ENCODE data around the gene SNRNP48. TPM values are rescaled to one million over a fixed set of nuclear protein-coding genes. Genes with fewer than 3 reads are reported as not detected.

Gene SNRNP48
- total RNA-seq, 1 donor from 2014 or later = 54.1 TPM

GRCh38 chr6:7633361-7633760 lies 43.4 kb downstream of the SNRNP48 start:
- H3K4me2 ChIP-seq = no peak overlapping the region
- no peaks in the 10 kb centered on the region for H3K9me3 ChIP-seq (ENCODE audit: low read depth)
- H2AFZ ChIP-seq (replicated peaks) = no peak overlapping the region
- Mint-ChIP-seq H3K36me3 (no peaks in the 10 kb centered on the region), H3K4me1 (no peaks in the 10 kb centered on the region), H3K27ac (no peak overlapping the region), H3K27me3 (ENCODE audit: insufficient read depth, low read depth) (peaks cover 49% of the 10 kb centered on the region), H3K9me3 (peaks cover 8% of the 10 kb centered on the region), H3K4me3 (no peak overlapping the region)
- H3K4me1 ChIP-seq = no peaks in the 10 kb centered on the region
- H3K9ac ChIP-seq = no peak overlapping the region
- no peak for TF ChIP-seq EZH2 (IDR thresholded peaks at IDR 0.05)
- TF ChIP-seq EZH2phosphoT487 (IDR thresholded peaks at IDR 0.05) = no peak
- no peak for TF ChIP-seq CTCF (IDR thresholded peaks at IDR 0.05)
- no peaks in the 10 kb centered on the region for H4K20me1 ChIP-seq (ENCODE audit: low read depth)
- no peaks in the 10 kb centered on the region for H3F3A ChIP-seq (ENCODE audit: low read depth)
- H3K27ac ChIP-seq = no peak overlapping the region
- DNase-seq (ENCODE audit: low spot score) = no peak
- H3K36me3 ChIP-seq = no peaks in the 10 kb centered on the region
- H3K27me3 ChIP-seq = no peaks in the 10 kb centered on the region
- H3K79me2 ChIP-seq (ENCODE audit: low read depth) = no peaks in the 10 kb centered on the region
- no peak overlapping the region for H3K4me3 ChIP-seq

GRCh38 chr6:7636151-7636550 lies 46.2 kb downstream of the SNRNP48 start:
- H3K27ac ChIP-seq = no peak overlapping the region
- no peaks in the 10 kb centered on the region for H3K36me3 ChIP-seq
- no peaks in the 10 kb centered on the region for H3F3A ChIP-seq (ENCODE audit: low read depth)
- DNase-seq (ENCODE audit: low spot score) = no peak
- Mint-ChIP-seq H3K4me1 (no peaks in the 10 kb centered on the region), H3K4me3 (no peak overlapping the region), H3K9me3 (peaks cover under 1% of the 10 kb centered on the region), H3K27ac (no peak overlapping the region), H3K36me3 (no peaks in the 10 kb centered on the region), H3K27me3 (ENCODE audit: insufficient read depth, low read depth) (peaks cover 24% of the 10 kb centered on the region)
- TF ChIP-seq CTCF (IDR thresholded peaks at IDR 0.05) (no peak), EZH2phosphoT487 (IDR thresholded peaks at IDR 0.05) (no peak), EZH2 (IDR thresholded peaks at IDR 0.05) (no peak)
- H3K4me1 ChIP-seq = no peaks in the 10 kb centered on the region
- no peaks in the 10 kb centered on the region for H3K9me3 ChIP-seq (ENCODE audit: low read depth)
- no peak overlapping the region for H2AFZ ChIP-seq (replicated peaks)
- H3K79me2 ChIP-seq (ENCODE audit: low read depth) = no peaks in the 10 kb centered on the region
- no peak overlapping the region for H3K4me3 ChIP-seq
- no peak overlapping the region for H3K9ac ChIP-seq
- H3K4me2 ChIP-seq = no peak overlapping the region
- H3K27me3 ChIP-seq = no peaks in the 10 kb centered on the region
- H4K20me1 ChIP-seq (ENCODE audit: low read depth) = no peaks in the 10 kb centered on the region

- no peak overlapping the region for H2AFZ ChIP-seq (replicated peaks)
- no peaks in the 10 kb centered on the region for H4K20me1 ChIP-seq (ENCODE audit: low read depth)
- Mint-ChIP-seq H3K4me1 (no peaks in the 10 kb centered on the region), H3K27ac (no peak overlapping the region), H3K4me3 (no peak overlapping the region), H3K36me3 (no peaks in the 10 kb centered on the region), H3K27me3 (ENCODE audit: insufficient read depth, low read depth) (peaks cover 21% of the 10 kb centered on the region), H3K9me3 (no peaks in the 10 kb centered on the region)
- no peak for DNase-seq (ENCODE audit: low spot score)
- TF ChIP-seq EZH2phosphoT487 (IDR thresholded peaks at IDR 0.05) (no peak), CTCF (IDR thresholded peaks at IDR 0.05) (no peak), EZH2 (IDR thresholded peaks at IDR 0.05) (no peak)
- H3K36me3 ChIP-seq = no peaks in the 10 kb centered on the region
- no peak overlapping the region for H3K9ac ChIP-seq
- H3K4me2 ChIP-seq = no peak overlapping the region
- H3K4me3 ChIP-seq = no peak overlapping the region
- H3K9me3 ChIP-seq (ENCODE audit: low read depth) = no peaks in the 10 kb centered on the region
- H3F3A ChIP-seq (ENCODE audit: low read depth) = no peaks in the 10 kb centered on the region
- H3K27ac ChIP-seq = no peak overlapping the region
- H3K4me1 ChIP-seq = no peaks in the 10 kb centered on the region
- H3K79me2 ChIP-seq (ENCODE audit: low read depth) = no peaks in the 10 kb centered on the region
- H3K27me3 ChIP-seq = no peaks in the 10 kb centered on the region
Measured at GRCh38 chr6:7637533-7637932, 47.5 kb downstream of the SNRNP48 start.
